K562 (cell line): ENCODE data around the gene MT2A. TPM values are rescaled to one million over a fixed set of nuclear protein-coding genes. Genes with fewer than 3 reads are reported as not detected.

Experiments used
- ATAC-seq: fragments of 200-7000 bp; cut with Tn5 transposase; 3 replicates; pipeline ENCODE4 v1.9.1; 2020; ENCODE audit warnings: moderate library complexity
- BruUV-seq: library from RNA; stranded (reverse); fragments of 400-500 nt; replicated peaks from 2 replicates; lab custom pipeline; 2021; lab: Mats Ljungman, UMichigan
- CTCF ChIA-PET: fragments of 300-600 bp; formaldehyde crosslinking; extraction: SDS; loops from one replicate; lab custom pipeline; 2021; ENCODE audit warnings: low intra/inter-chr PET ratio; lab: Yijun Ruan, JAX
- POLR2A ChIA-PET: fragments of 300-600, 350-650 bp; sonication (Branson Sonifier 250); formaldehyde crosslinking; extraction: SDS; loops from one replicate; lab custom pipeline; 2021; ENCODE audit warnings: antibody characterized with exemption, inconsistent platforms; lab: Yijun Ruan, JAX
- DNase-seq, 4 experiments: peaks; one replicate each; pipeline versions ENCODE4 v3.0.0 to v3.0.0-alpha.2; 2011 to 2018; ENCODE audit warnings: low spot score in 3 of 4, mixed read lengths in 3 of 4; ENCODE audit errors: extremely low read depth in 1 of 4
- FAIRE-seq: peaks from 2 replicates; lab custom pipeline; 2011; peaks lifted over from hg19 to GRCh38; lab: Jason Lieb, UNC
- H2AFZ ChIP-seq: 2 replicates; pipeline ENCODE4 v1.6.0; 2011; ENCODE audit warnings: low read depth, low read length, control low read depth, inconsistent platforms
- H3K27ac ChIP-seq: fragments of 200-600 bp; 3 replicates; pipeline ENCODE4 v1.8.0; 2011; ENCODE audit warnings: low read depth, mild to moderate bottlenecking, control low read depth, inconsistent platforms, low read length, moderate library complexity, mixed read lengths; ENCODE audit errors: extremely low read depth
- H3K27me3 ChIP-seq, 2 experiments: fragments of 300-600 bp in 1 of 2; 2 replicates in 1 of 2; 3 replicates in 1 of 2; pipeline versions ENCODE4 v1.6.0 to v1.8.0; 2011; ENCODE audit warnings: inconsistent platforms in 2 of 2, low read length in 2 of 2, mild to moderate bottlenecking in 1 of 2, mixed read lengths in 1 of 2, moderate library complexity in 1 of 2; ENCODE audit not compliant: control insufficient read depth in 2 of 2, insufficient read depth in 2 of 2
- H3K36me3 ChIP-seq: fragments of 300-600 bp; 3 replicates; pipeline ENCODE4 v1.8.0; 2011; ENCODE audit warnings: mild to moderate bottlenecking, low read length, inconsistent platforms; ENCODE audit not compliant: control insufficient read depth, insufficient read depth
- H3K4me1 ChIP-seq, 2 experiments: fragments of 200-600 bp in 1 of 2; replicated peaks in 1 of 2; 2 replicates in 1 of 2; 3 replicates in 1 of 2; pipeline versions ENCODE4 v1.5.1 to v1.8.0; 2011; ENCODE audit warnings: inconsistent platforms in 2 of 2, low read length in 2 of 2, mild to moderate bottlenecking in 1 of 2, mixed read lengths in 1 of 2, moderate library complexity in 1 of 2; ENCODE audit not compliant: control insufficient read depth in 2 of 2, insufficient read depth in 2 of 2
- H3K4me2 ChIP-seq: 2 replicates; pipeline ENCODE4 v1.6.1; 2011; ENCODE audit warnings: low read length, control low read depth, inconsistent platforms, mixed read lengths; ENCODE audit not compliant: insufficient read depth
- H3K4me3 ChIP-seq: fragments of 200-600 bp; sonication (generic), shearing (Covaris generic); 2 replicates; pipeline ENCODE4 v1.5.1; 2016; ENCODE audit warnings: control low read depth, inconsistent platforms
- H3K79me2 ChIP-seq: fragments of 200-600 bp; 3 replicates; pipeline ENCODE4 v1.8.0; 2011; ENCODE audit warnings: low read length, inconsistent platforms; ENCODE audit not compliant: control insufficient read depth, insufficient read depth
- H3K9ac ChIP-seq, 2 experiments: 2 replicates each; pipeline versions ENCODE4 v1.6.0 to v1.6.1; 2011; ENCODE audit warnings: low read depth in 2 of 2, low read length in 2 of 2, control low read depth in 1 of 2, inconsistent platforms in 1 of 2, mild to moderate bottlenecking in 1 of 2, mixed read lengths in 1 of 2; ENCODE audit not compliant: insufficient read depth in 1 of 2
- H3K9me1 ChIP-seq: one replicate; pipeline ENCODE4 v1.6.0; 2011; ENCODE audit warnings: inconsistent platforms, mild to moderate bottlenecking, low read length, moderate library complexity; ENCODE audit not compliant: control insufficient read depth, insufficient read depth
- H3K9me3 ChIP-seq: replicated peaks from 2 replicates; pipeline ENCODE4 v1.5.1; 2011; ENCODE audit warnings: low read depth, low read length, inconsistent platforms; ENCODE audit not compliant: control insufficient read depth, insufficient read depth
- H4K20me1 ChIP-seq: replicated peaks from 2 replicates; pipeline ENCODE4 v1.6.1; 2011; ENCODE audit warnings: low read length, inconsistent platforms, mixed read lengths; ENCODE audit not compliant: control insufficient read depth, insufficient read depth
- CTCF ChIP-seq, 3 experiments: IDR thresholded peaks in 2 of 3; conservative IDR thresholded peaks in 1 of 3; 2 replicates each; pipeline ENCODE4 v1.5.1; 2011 to 2012; ENCODE audit warnings: low read length in 3 of 3, mild to moderate bottlenecking in 3 of 3, control low read depth in 2 of 3, improper control_type of control experiment in 1 of 3, inconsistent platforms in 1 of 3, low read depth in 1 of 3, mixed read lengths in 1 of 3, moderate library complexity in 1 of 3; ENCODE audit not compliant: insufficient read depth in 2 of 3
- PML ChIP-seq: IDR thresholded peaks from 2 replicates; pipeline ENCODE4 v1.6.1; 2012; ENCODE audit warnings: low read length, inconsistent platforms
- RBFOX2 ChIP-seq: fragments of 200-400 bp; formaldehyde crosslinking; IDR thresholded peaks from 2 replicates; pipeline ENCODE4 v1.6.1; 2017; ENCODE audit warnings: low read depth, mild to moderate bottlenecking, low read length, moderate library complexity
- ZNF655 ChIP-seq: fragments of 250-450 bp; sonication (Bioruptor Pico); IDR thresholded peaks from 2 replicates; pipeline ENCODE4 v1.5.0; 2021
- WGBS: fragments of 100-300 bp; shearing (Covaris generic); methylation state at CpG from one replicate; pipeline ENCODE4 v1.1.6; 2016; ENCODE audit warnings: low coverage, mixed read lengths; ENCODE audit not compliant: insufficient coverage; ENCODE audit errors: missing lambda C conversion rate; 5-methylcytosine and 5-hydroxymethylcytosine counted together
- in situ Hi-C: fragments of 300-500 bp; cut with MboI; formaldehyde crosslinking; loops from 4 replicates; pipeline ENCODE4 v1.15.0; 2018; ENCODE audit warnings: inconsistent platforms, mixed read lengths
- intact Hi-C: fragments of 100-400 bp; cut with micrococcal nuclease; formaldehyde crosslinking; loops from 2 replicates; pipeline ENCODE4 v1.14.2; 2022
- polyA plus RNA-seq, 8 experiments: library from polyadenylated mRNA; depleted of rRNA in 4 of 8; stranded (reverse) in 5 of 8; unstranded in 3 of 8; fragments of >200 nt; fragmentation: Nextera tagmentation in 2 of 8; fragmentation: Illumina TruSeq in 1 of 8; extraction: Ambion mirVana in 2 of 8; extraction: Trizol in 1 of 8; gene quantifications; 2 replicates each; pipeline versions ENCODE4 v1.2.1 to v1.2.3, GENCODE V29; 2011 to 2014; ENCODE audit warnings: inconsistent platforms in 1 of 8, missing spikeins in 1 of 8
- total RNA-seq, 7 experiments: library from RNA; depleted of rRNA in 6 of 7; stranded (reverse); fragments of >200 nt in 6 of 7; fragmentation: Illumina TruSeq in 2 of 7; extraction: Trizol in 2 of 7; gene quantifications; 2 replicates each; pipeline versions ENCODE4 v1.2.1 to v1.2.3, GENCODE V29; 2011 to 2021; ENCODE audit warnings: low replicate concordance in 1 of 7

MT2A gene
- total and polyA plus RNA-seq, 9 of the 15 experiments (the other 6 are each of a cell fraction or from before 2014, with no cell fraction given): 2.0 to 16.9 (median 8.5) TPM

DNA sequence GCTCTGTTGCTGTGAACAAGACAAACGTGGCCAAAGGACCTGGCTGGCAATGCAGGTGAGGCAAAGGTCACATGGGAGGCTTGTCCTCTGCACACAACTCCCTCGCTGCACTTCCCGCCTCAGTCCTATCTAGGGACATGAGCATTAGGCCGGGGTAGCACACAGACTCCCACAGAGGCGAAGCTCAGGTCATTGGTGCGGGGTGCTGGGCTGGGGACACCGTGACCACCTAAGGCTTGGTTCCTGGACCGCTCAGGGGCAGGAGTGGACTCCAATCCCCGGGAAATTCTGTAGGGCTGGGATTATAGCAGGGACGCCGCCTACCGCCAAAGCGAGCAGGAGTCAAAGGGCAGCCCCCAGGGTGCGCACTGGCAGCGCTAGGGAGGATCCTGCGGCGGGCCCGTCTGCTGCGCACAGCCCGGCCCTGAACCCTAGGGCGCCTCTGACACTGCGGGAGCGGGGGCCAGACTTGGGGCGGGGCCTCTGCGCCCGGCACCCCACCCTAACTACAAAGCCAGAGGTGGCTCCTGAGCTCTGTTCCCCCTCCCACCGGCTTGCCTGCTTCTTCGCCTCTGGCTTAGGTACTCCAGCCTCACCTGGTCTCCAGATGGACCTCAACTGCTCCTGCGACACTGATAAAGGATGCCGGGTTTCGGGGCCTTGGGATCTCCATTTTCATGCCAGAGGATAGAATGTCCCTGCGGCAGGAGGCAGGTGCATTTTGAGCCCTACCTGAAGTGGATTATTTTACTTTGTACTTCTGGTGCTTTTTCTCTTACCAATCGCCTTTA, 39.5 kb downstream of the MT2A start:
- CTCF ChIA-PET: interaction anchor here (1.0 kb wide), 1 partner anchor 55 kb away, joined by 3 read pairs; no protein-coding TSS in a partner anchor

More for the DNA sequence above, 39.5 kb downstream of the MT2A start:
- BruUV-seq: no TSS peak
- no peaks in the 10 kb centered on the region for H3K79me2 ChIP-seq
- POLR2A ChIA-PET: interaction anchor here (1.4 kb wide), 1 partner anchor 20 kb away, joined by 4 read pairs; the partner anchor contains the start of gene MT1G
- H3K27ac ChIP-seq: no peak overlapping the region
- no peaks in the 10 kb centered on the region; the same call in 1 of the 2 replicates for H4K20me1 ChIP-seq
- H3K27me3 ChIP-seq: peaks cover 31 to 68% of the 10 kb centered on the region in 2 experiments
- H3K4me1 ChIP-seq: peaks cover 1 to 13% of the 10 kb centered on the region in 2 experiments; a peak in 3 of 5 replicates
- no peak overlapping the region for H3K4me2 ChIP-seq
- no peak overlapping the region for H3K9ac ChIP-seq
- TF ChIP-seq CTCF (IDR thresholded peaks at IDR 0.05 in 2 of 3, conservative IDR thresholded peaks at IDR 0.05 in 1 of 3; ENCODE audit: insufficient read depth in 2 of 3, low read depth in 1 of 3, low read length in 3 of 3) (peak in 2 of 3 experiments; percentile 11 to 38; a peak in 2 of 6 replicates), RBFOX2 (no peak), PML (no peak), ZNF655 (CRISPR knock-in tag) (no peak)
- no peaks in the 10 kb centered on the region for H3K9me3 ChIP-seq
- H3K36me3 ChIP-seq: no peaks in the 10 kb centered on the region
- DNase-seq (peak in 2 of 4 experiments; percentile 23 to 37), ATAC-seq (peak; percentile 58), FAIRE-seq (no peak)
- no peak overlapping the region for H2AFZ ChIP-seq
- no peak overlapping the region for H3K4me3 ChIP-seq
- H3K9me1 ChIP-seq: no peaks in the 10 kb centered on the region
- intact Hi-C loops: no loop called here
- in situ Hi-C loops: no loop called here
- 3% methylated on average over 33 of the region's 33 CpGs for WGBS
